Stomach (tissue), 9 donors: ENCODE measurements around the gene SFMBT2. TPM values are rescaled to one million over a fixed set of nuclear protein-coding genes. Genes with fewer than 3 reads are reported as not detected.

Source experiments
- DNase-seq, 2 donors: peaks; one replicate each; pipeline versions ENCODE4 v3.0.0 to v3.0.0-alpha.2; 2013 to 2019
- H3K27ac ChIP-seq, 5 donors: fragments of 200-600 bp in 4 of 5; sonication (generic) in 4 of 5; one replicate each; pipeline ENCODE4 v1.5.1; 2013 to 2019; ENCODE audit warnings: mild to moderate bottlenecking in 1 of 5, moderate library complexity in 1 of 5
- H3K27me3 ChIP-seq, 3 donors: fragments of 200-600 bp; sonication (generic); one replicate each; pipeline ENCODE4 v1.5.1; 2017 to 2019; ENCODE audit warnings: mixed run types in 1 of 3
- H3K36me3 ChIP-seq, 4 donors: fragments of 200-600 bp; sonication (generic); 1 replicate in 3 of 4; 2 replicates in 1 of 4; pipeline ENCODE4 v1.5.1; 2016 to 2019
- H3K4me1 ChIP-seq, 4 donors: fragments of 200-600 bp; sonication (generic); one replicate each; pipeline ENCODE4 v1.5.1; 2016 to 2019
- H3K4me3 ChIP-seq, 4 donors: fragments of 200-600 bp; sonication (generic) in 3 of 4; one replicate each; pipeline ENCODE4 v1.5.1; 2016 to 2019; ENCODE audit warnings: mild to moderate bottlenecking in 1 of 4
- H3K9me3 ChIP-seq, 4 donors: fragments of 200-600 bp; sonication (generic); one replicate each; pipeline ENCODE4 v1.5.1; 2016 to 2019
- EP300 ChIP-seq: sonication (generic); formaldehyde crosslinking; IDR thresholded peaks from one replicate; pipeline ENCODE4 v1.6.1; 2017; ENCODE audit warnings: antibody characterized with exemption
- POLR2A ChIP-seq, 4 donors: fragments of 450-650 bp; IDR thresholded peaks; one replicate each; pipeline ENCODE4 v1.6.1; 2016; ENCODE audit warnings: antibody characterized with exemption in 4 of 4, control low read depth in 2 of 4, mild to moderate bottlenecking in 1 of 4, moderate library complexity in 1 of 4
- POLR2AphosphoS5 ChIP-seq, 3 donors: sonication (generic); formaldehyde crosslinking; IDR thresholded peaks; one replicate each; pipeline ENCODE4 v1.6.1; 2016; ENCODE audit warnings: antibody characterized with exemption in 3 of 3
- WGBS, 5 donors: extraction: QIAGEN DNeasy Blood & Tissue Kit in 3 of 5; methylation state at CpG; one replicate each; pipeline versions ENCODE4 v1.1.5 to v1.1.7; 2013 to 2018; 5-methylcytosine and 5-hydroxymethylcytosine counted together
- intact Hi-C: fragments of 100-400 bp; cut with DNase I; formaldehyde crosslinking; loops from one replicate; pipeline ENCODE4 v1.15.1; 2023; ENCODE audit warnings: low total_unique reads
- polyA plus RNA-seq, 3 donors: library from polyadenylated mRNA; stranded (reverse); fragments of 200-250 nt; gene quantifications; one replicate each; pipeline ENCODE4 v1.2.3, GENCODE V29; 2013
- total RNA-seq, 5 donors: library from RNA; depleted of rRNA; stranded (reverse); fragments of >200 nt; gene quantifications; one replicate each; pipeline versions ENCODE4 v1.1.0 to v1.2.3, GENCODE V29; 2014 to 2016
- TF ChIP-seq, protein P1 (sequence below), 7 experiments: fragments of 450-650 bp in 4 of 7; fragments of 200-600 bp in 3 of 7; sonication (generic) in 3 of 7; IDR thresholded peaks; one replicate each; pipeline ENCODE4 v1.5.1; 2016 to 2019; ENCODE audit warnings: antibody characterized with exemption in 7 of 7, control low read depth in 2 of 7, mild to moderate bottlenecking in 1 of 7
- donor health status: healthy with polysubstance abuse.
- donor health status: Bipolar disorder and iron deficiency.
- donor health status: healthy.

The SFMBT2 gene
- total and polyA plus RNA-seq, 8 donors = 0.90 to 17.3 (median 5.0) TPM

DNA sequence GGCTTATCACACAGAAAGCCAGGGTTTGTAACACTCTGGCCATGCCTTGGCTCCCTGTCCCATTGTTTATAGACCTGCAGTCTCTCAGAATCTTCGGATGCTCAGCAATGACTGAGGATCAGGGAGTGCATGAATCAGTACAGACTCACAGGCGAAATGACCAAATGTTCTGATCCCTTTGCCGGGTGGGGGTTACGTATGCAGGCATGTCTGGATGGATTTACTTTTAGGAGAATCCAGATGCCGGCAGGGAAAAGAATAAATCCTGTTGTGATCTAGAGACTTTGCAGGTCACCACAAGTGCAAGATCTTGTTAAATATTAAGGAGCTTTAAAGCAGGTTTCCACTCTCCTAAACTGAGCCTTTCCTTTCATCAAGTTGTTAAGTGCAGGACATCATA, 149.5 kb downstream of the SFMBT2 start:
- WGBS, 5 donors = 66 to 94% (median 89%) methylated on average over 5 of the region's 5 CpGs
- peak overlapping the region in 3 of 5 donors; percentile 13 to 75 (median 66) for H3K27ac ChIP-seq
- TF ChIP-seq, protein P1, sequence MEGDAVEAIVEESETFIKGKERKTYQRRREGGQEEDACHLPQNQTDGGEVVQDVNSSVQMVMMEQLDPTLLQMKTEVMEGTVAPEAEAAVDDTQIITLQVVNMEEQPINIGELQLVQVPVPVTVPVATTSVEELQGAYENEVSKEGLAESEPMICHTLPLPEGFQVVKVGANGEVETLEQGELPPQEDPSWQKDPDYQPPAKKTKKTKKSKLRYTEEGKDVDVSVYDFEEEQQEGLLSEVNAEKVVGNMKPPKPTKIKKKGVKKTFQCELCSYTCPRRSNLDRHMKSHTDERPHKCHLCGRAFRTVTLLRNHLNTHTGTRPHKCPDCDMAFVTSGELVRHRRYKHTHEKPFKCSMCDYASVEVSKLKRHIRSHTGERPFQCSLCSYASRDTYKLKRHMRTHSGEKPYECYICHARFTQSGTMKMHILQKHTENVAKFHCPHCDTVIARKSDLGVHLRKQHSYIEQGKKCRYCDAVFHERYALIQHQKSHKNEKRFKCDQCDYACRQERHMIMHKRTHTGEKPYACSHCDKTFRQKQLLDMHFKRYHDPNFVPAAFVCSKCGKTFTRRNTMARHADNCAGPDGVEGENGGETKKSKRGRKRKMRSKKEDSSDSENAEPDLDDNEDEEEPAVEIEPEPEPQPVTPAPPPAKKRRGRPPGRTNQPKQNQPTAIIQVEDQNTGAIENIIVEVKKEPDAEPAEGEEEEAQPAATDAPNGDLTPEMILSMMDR (IDR thresholded peaks at IDR 0.05) = no peak
- no peak for TF ChIP-seq POLR2A (IDR thresholded peaks at IDR 0.05)
- TF ChIP-seq EP300 = no peak
- TF ChIP-seq POLR2AphosphoS5 (IDR thresholded peaks at IDR 0.05) = peak in 1 of 3 donors; percentile 42
- H3K36me3 ChIP-seq = peaks cover 0 to 5% (median 0%) of the 10 kb centered on the region in 4 donors
- intact Hi-C loops = no loop called here
- H3K4me1 ChIP-seq = peaks cover 0 to 56% (median 18%) of the 10 kb centered on the region in 4 donors
- no peaks in the 10 kb centered on the region for H3K9me3 ChIP-seq
- DNase-seq = no peak
- no peak overlapping the region for H3K4me3 ChIP-seq
- H3K27me3 ChIP-seq = no peaks in the 10 kb centered on the region

DNA sequence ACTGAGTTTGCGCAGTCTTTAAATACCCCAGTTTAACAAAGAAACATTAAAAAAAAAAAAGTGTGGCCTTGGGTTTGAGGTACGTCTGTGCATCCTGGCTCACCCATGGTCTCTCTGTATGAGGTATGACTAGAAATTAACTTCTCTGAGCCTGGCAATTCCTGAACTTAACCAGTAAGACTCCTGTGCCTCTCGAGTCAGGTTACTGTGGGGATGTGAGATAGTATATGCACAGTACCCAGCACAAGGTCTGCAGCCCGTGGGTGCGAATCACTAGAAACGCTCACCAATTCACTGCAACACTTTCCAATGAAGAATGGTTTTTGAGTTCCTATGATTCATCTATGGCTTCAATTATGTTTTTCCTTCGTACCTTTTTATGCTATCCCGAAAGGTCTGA, 149.9 kb downstream of the SFMBT2 start:
- Histone ChIP-seq H3K27me3 (no peaks in the 10 kb centered on the region), H3K4me1 (peaks cover 0 to 55% (median 18%) of the 10 kb centered on the region in 4 donors), H3K27ac (peak overlapping the region in 4 of 5 donors; percentile 13 to 75 (median 46)), H3K36me3 (peaks cover 0 to 5% (median 0%) of the 10 kb centered on the region in 4 donors), H3K4me3 (no peak overlapping the region), H3K9me3 (no peaks in the 10 kb centered on the region)
- WGBS, 5 donors = 86 to 94% (median 92%) methylated on average over 8 of the region's 8 CpGs
- no peak for TF ChIP-seq POLR2A (IDR thresholded peaks at IDR 0.05)
- no peak for TF ChIP-seq EP300
- TF ChIP-seq, protein P1 (IDR thresholded peaks at IDR 0.05) = no peak
- TF ChIP-seq POLR2AphosphoS5 (IDR thresholded peaks at IDR 0.05) = no peak
- intact Hi-C loops = no loop called here
- no peak for DNase-seq

DNA sequence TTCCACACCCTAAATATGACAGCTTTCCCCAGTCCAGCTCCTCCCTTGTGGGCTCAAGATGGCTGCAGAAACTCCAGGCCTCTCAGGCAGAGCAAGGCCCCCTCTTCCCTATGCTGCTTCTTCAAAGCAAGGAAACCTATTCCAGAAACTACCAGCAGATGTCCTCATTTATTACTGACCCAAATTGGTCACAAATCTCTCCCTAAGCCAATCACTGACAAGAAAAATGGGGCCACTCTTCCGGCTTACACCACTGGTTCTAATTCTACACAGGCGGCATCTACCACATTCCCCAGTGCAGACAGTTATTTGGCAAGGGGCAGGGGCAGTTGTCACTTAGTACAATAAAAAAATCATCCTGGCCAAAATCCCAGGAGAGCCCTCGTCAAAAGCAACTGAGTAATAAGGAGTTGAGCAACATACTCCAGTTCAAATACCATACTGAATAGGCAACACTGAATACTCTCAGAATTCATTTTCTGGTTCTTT, 150.4 kb downstream of the SFMBT2 start:
- peak in 1 of 2 donors; percentile 85 for DNase-seq
- Histone ChIP-seq H3K27me3 (no peaks in the 10 kb centered on the region), H3K9me3 (no peaks in the 10 kb centered on the region), H3K4me3 (no peak overlapping the region), H3K36me3 (peaks cover 0 to 5% (median 0%) of the 10 kb centered on the region in 4 donors), H3K27ac (peak overlapping the region in 4 of 5 donors; percentile 13 to 75 (median 46)), H3K4me1 (peaks cover 0 to 50% (median 16%) of the 10 kb centered on the region in 4 donors)
- TF ChIP-seq EP300 (no peak), POLR2AphosphoS5 (IDR thresholded peaks at IDR 0.05) (peak; percentile 35 to 88 (median 84)), POLR2A (IDR thresholded peaks at IDR 0.05) (no peak)
- TF ChIP-seq, protein P1 (IDR thresholded peaks at IDR 0.05) = peak in 5 of 7 experiments; percentile 60 to 71 (median 68)
- intact Hi-C loops = no loop called here
- WGBS, 5 donors = 22 to 44% (median 26%) methylated on average over 3 of the region's 3 CpGs

DNA sequence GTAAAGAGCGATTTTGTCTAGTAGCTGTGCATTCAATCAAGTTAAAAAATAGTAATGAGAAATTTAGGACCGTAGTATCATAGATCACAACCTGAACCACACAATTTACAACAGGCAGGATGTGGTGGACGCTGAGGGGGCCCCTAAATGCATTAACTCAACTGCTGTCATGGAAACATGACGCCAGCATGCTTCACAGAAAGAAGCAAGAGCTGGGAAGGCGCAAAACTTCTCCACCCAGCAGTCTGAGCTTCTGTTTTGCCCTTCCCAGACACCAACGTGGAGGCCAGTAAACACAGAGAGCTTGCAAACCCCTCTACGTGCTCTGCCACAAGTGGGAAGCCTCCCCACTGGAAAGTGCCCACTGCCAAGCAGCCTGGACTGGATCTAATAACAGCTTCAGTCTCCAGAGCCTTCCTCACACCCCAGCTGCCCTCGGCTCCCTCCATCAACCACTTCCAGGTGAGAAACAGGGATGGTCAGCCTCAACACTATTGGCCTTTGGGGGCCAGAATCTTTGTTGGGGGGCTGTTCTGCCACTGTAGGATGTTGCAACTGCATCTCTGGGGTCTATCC, 151.8 kb downstream of the SFMBT2 start:
- Histone ChIP-seq H3K27ac (no peak overlapping the region), H3K27me3 (no peaks in the 10 kb centered on the region), H3K36me3 (peaks cover 0 to 5% (median 0%) of the 10 kb centered on the region in 4 donors), H3K9me3 (no peaks in the 10 kb centered on the region), H3K4me3 (no peak overlapping the region), H3K4me1 (peaks cover 0 to 37% (median 14%) of the 10 kb centered on the region in 4 donors)
- peak in 1 of 2 donors; percentile 77 for DNase-seq
- intact Hi-C loops = no loop called here
- WGBS, 5 donors = 59 to 71% (median 63%) methylated on average over 7 to 8 of the region's 8 CpGs
- TF ChIP-seq, protein P1 (IDR thresholded peaks at IDR 0.05) = no peak
- no peak for TF ChIP-seq POLR2A (IDR thresholded peaks at IDR 0.05)
- no peak for TF ChIP-seq POLR2AphosphoS5 (IDR thresholded peaks at IDR 0.05)
- no peak for TF ChIP-seq EP300
